ENCODE results near the gene C17orf58. TPM values are rescaled to one million over a fixed set of nuclear protein-coding genes. Genes with fewer than 3 reads are reported as not detected.

C17orf58 gene
- total and polyA plus RNA-seq, 2 of the 8 experiments (the other 6 are each of a cell fraction or from before 2014, with no cell fraction given), result 22.6 to 24.1 TPM

DNA sequence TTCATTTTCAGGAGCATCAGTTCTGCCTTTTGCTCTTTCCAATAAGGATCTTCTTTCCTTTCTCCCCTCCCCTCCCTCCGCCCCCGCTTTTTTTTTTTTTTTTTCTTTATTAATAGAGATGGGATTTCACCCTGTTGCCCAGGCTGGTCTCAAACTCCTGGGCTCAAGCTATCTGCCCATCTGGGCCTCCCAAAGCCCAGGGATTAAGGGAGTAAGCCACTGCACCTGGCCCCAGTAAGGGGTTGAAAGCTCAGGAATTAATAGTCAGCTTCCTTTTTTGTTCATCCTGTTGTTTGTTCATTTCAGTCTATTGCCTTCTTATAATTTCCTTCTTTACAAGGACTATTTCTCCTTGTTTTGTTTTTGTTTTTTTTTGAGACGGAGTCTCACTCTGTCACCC, 7.9 kb upstream of the C17orf58 start:
- Histone ChIP-seq H2BK20ac (ENCODE audit: low read length) (no peak overlapping the region), H3K56ac (replicated peaks; ENCODE audit: insufficient read length, low read depth, low read length) (no peak overlapping the region), H2BK15ac (ENCODE audit: low read length) (no peak overlapping the region), H3K23ac (ENCODE audit: insufficient read length) (no peak overlapping the region), H2BK5ac (ENCODE audit: low read depth, low read length) (no peak overlapping the region), H3K4ac (replicated peaks; ENCODE audit: insufficient read length, low read depth, low read length) (no peak overlapping the region), H3K23me2 (ENCODE audit: low read depth, low read length) (no peaks in the 10 kb centered on the region), H2AFZ (ENCODE audit: low read length) (no peak overlapping the region), H2BK120ac (replicated peaks; ENCODE audit: low read depth, low read length) (no peak overlapping the region), H3K79me1 (ENCODE audit: low read depth, low read length) (no peaks in the 10 kb centered on the region), H3K4me2 (ENCODE audit: insufficient read depth in 1 of 2, low read depth in 2 of 2, low read length in 2 of 2) (no peak overlapping the region), H4K5ac (ENCODE audit: insufficient read length, low read depth, low read length) (no peak overlapping the region), H2BK12ac (ENCODE audit: low read depth, low read length) (no peak overlapping the region), H3K79me2 (ENCODE audit: control insufficient read depth in 1 of 2, insufficient read depth in 2 of 2, low read length in 2 of 2) (no peaks in the 10 kb centered on the region), H3K27ac (ENCODE audit: low read depth, low read length) (no peak overlapping the region), H4K8ac (ENCODE audit: extremely low read depth, insufficient read depth, low read length) (no peak overlapping the region), H3K9me3 (ENCODE audit: insufficient read depth in 2 of 2, low read depth in 1 of 2, low read length in 1 of 2) (no peaks in the 10 kb centered on the region; a peak in 1 of 4 replicates), H3K14ac (ENCODE audit: insufficient read length) (no peak overlapping the region), H4K20me1 (replicated peaks in 1 of 2; ENCODE audit: control insufficient read depth in 1 of 2, insufficient read depth in 2 of 2, low read length in 2 of 2) (no peaks in the 10 kb centered on the region), H3K4me1 (replicated peaks in 1 of 4; ENCODE audit: control insufficient read depth in 3 of 4, insufficient read depth in 4 of 4, low read length in 3 of 4) (no peaks in the 10 kb centered on the region), H4K91ac (replicated peaks; ENCODE audit: insufficient read length, low read length) (no peak overlapping the region), H2AK5ac (ENCODE audit: low read depth, low read length) (no peak overlapping the region), H3K4me3 (ENCODE audit: extremely low read depth in 1 of 4, insufficient read depth in 2 of 4, low read depth in 3 of 4, low read length in 4 of 4) (no peak overlapping the region), H3K18ac (ENCODE audit: extremely low read depth, low read length) (no peak overlapping the region), H3K36me3 (ENCODE audit: control insufficient read depth in 2 of 4, insufficient read depth in 4 of 4, low read length in 3 of 4) (no peaks in the 10 kb centered on the region), H3K9ac (replicated peaks in 1 of 4; ENCODE audit: extremely low read depth in 1 of 4, low read depth in 3 of 4, low read length in 3 of 4) (no peak overlapping the region), H3K27me3 (replicated peaks in 1 of 4; ENCODE audit: control insufficient read depth in 3 of 4, extremely low read depth in 1 of 4, insufficient read depth in 3 of 4, low read length in 3 of 4) (no peaks in the 10 kb centered on the region)
- ChIA-PET CTCF (ENCODE audit: partially characterized antibody) (interaction anchor here (0.7 to 2.2 kb wide), 5 partner anchors 11 to 687 kb away, joined by 3 to 6 read pairs (median 3); no protein-coding TSS in a partner anchor), POLR2A (ENCODE audit: partially characterized antibody) (interaction anchor here (1.1 to 1.4 kb wide), 2 partner anchors 16 to 36 kb away, joined by 4 to 5 read pairs; no protein-coding TSS in a partner anchor)
- WGBS, 2 experiments (ENCODE audit: extremely low coverage in 1 of 2, insufficient coverage in 1 of 2, insufficient read length in 1 of 2, insufficient replicate concordance in 2 of 2, low coverage in 1 of 2, low lambda C conversion rate in 2 of 2, missing lambda C conversion rate in 1 of 2), result 97% methylated on average over 3 of the region's 3 CpGs; no CpG with 5 or more reads in 1 of the 2 experiments
- TF ChIP-seq CBX5 (IDR thresholded peaks at IDR 0.05; ENCODE audit: low read depth, low read length) (no peak), RFX5 (IDR thresholded peaks at IDR 0.05; ENCODE audit: borderline replicate concordance, low read depth, low read length) (no peak), POLR2AphosphoS5 (IDR thresholded peaks at IDR 0.05; ENCODE audit: low read depth, low read length) (no peak), SP4 (IDR thresholded peaks at IDR 0.05; ENCODE audit: low read length) (no peak)
- DNase-seq (ENCODE audit: low read depth in 1 of 2, low spot score in 2 of 2), result no peak
- FAIRE-seq, result no peak

Data from H1 (cell line).